DND-41 (cell line): Measurements from ENCODE around the gene CENPP.

Experiments used
- CTCF ChIP-seq: IDR thresholded peaks from 2 replicates; pipeline ENCODE4 v1.5.1; 2012; ENCODE audit warnings: borderline replicate concordance, low read length, moderate library complexity, mild to moderate bottlenecking; ENCODE audit not compliant: poor library complexity, severe bottlenecking; ENCODE audit errors: extremely low read depth
- EZH2 ChIP-seq: IDR thresholded peaks from 3 replicates; pipeline ENCODE4 v1.6.1; 2012; ENCODE audit warnings: borderline replicate concordance, low read depth, mild to moderate bottlenecking, moderate library complexity, low read length, inconsistent platforms; ENCODE audit not compliant: severe bottlenecking

GRCh38 chr9:92325269-92325990, at the start of gene CENPP, which contains the start of gene NOL8:
- TF ChIP-seq CTCF = no peak
- no peak for TF ChIP-seq EZH2
